ENCODE data around the gene KCTD2. TPM values are rescaled to one million over a fixed set of nuclear protein-coding genes. Genes with fewer than 3 reads are reported as not detected.

Gene KCTD2
- total and polyA plus RNA-seq, 2 of the 13 experiments (the other 11 are each of a cell fraction or from before 2014, with no cell fraction given) = 28.3 to 32.6 TPM

DNA sequence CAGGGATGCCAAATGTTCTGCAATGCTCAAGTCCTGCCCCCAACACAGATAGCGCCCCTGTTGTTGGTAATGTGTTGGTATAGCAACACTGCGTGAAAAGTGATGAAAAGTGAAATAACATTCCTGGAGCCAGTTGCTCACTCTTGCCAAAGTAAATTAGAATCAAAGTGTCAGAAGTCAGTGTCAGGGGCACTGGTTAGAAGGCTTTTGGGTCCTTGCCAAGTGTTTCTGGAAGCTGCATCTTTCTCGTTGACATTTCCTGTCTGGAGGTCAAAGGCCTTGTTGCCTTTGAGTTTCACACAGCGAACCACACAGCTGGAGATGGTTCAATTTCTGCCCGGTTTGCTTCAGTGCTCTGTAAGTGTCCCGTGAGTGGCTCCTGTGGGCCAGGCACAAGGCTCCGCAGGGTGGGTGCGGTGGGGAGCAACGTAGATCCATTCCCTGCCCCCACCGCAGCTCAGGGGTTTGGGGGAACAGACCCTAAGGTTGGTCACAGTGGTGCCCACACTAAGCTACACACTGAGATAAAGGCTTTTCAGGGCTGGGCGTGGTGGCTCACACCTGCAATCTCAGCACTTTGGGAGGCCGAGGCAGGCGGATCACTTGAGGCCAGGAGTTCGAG, 37.1 kb downstream of the KCTD2 start (continued):
- TF ChIP-seq PITX1 (CRISPR knock-in tag; IDR thresholded peaks at IDR 0.05) (peak; percentile 90), MTA1 (CRISPR knock-in tag; IDR thresholded peaks at IDR 0.05; ENCODE audit: borderline replicate concordance) (peak; percentile 93), KLF16 (CRISPR knock-in tag; IDR thresholded peaks at IDR 0.05) (peak in 1 of 2 experiments; percentile 87; a peak in 2 of 4 replicates), U2AF1 (optimal IDR thresholded peaks at IDR 0.05; ENCODE audit: low read depth, low read length) (peak; percentile 34), MBNL3 (CRISPR knock-in tag; conservative IDR thresholded peaks at IDR 0.05) (no peak), ZNF773 (CRISPR knock-in tag; IDR thresholded peaks at IDR 0.05; ENCODE audit: borderline replicate concordance) (no peak), PAF1 (CRISPR knock-in tag; IDR thresholded peaks at IDR 0.05) (no peak), ZNF441 (CRISPR knock-in tag; IDR thresholded peaks at IDR 0.05; ENCODE audit: borderline replicate concordance) (no peak; the same call in 1 of the 2 replicates), ZSCAN29 (CRISPR knock-in tag; conservative IDR thresholded peaks at IDR 0.05) (0 out of 2 replicates have a peak, but pooled peaks have one; percentile 75), CHCHD3 (CRISPR knock-in tag; IDR thresholded peaks at IDR 0.05) (no peak), ZSCAN9 (CRISPR knock-in tag; IDR thresholded peaks at IDR 0.05; ENCODE audit: borderline replicate concordance) (peak; percentile 82), POLR2AphosphoS5 (IDR thresholded peaks at IDR 0.05; ENCODE audit: low read depth, low read length) (no peak), MATR3 (CRISPR knock-in tag; IDR thresholded peaks at IDR 0.05) (no peak), ZNF550 (CRISPR knock-in tag; IDR thresholded peaks at IDR 0.05; ENCODE audit: borderline replicate concordance) (0 out of 2 replicates have a peak, but pooled peaks have one; percentile 39), GTF3A (CRISPR knock-in tag; conservative IDR thresholded peaks at IDR 0.05) (no peak)
- TF ChIP-seq, protein P1, sequence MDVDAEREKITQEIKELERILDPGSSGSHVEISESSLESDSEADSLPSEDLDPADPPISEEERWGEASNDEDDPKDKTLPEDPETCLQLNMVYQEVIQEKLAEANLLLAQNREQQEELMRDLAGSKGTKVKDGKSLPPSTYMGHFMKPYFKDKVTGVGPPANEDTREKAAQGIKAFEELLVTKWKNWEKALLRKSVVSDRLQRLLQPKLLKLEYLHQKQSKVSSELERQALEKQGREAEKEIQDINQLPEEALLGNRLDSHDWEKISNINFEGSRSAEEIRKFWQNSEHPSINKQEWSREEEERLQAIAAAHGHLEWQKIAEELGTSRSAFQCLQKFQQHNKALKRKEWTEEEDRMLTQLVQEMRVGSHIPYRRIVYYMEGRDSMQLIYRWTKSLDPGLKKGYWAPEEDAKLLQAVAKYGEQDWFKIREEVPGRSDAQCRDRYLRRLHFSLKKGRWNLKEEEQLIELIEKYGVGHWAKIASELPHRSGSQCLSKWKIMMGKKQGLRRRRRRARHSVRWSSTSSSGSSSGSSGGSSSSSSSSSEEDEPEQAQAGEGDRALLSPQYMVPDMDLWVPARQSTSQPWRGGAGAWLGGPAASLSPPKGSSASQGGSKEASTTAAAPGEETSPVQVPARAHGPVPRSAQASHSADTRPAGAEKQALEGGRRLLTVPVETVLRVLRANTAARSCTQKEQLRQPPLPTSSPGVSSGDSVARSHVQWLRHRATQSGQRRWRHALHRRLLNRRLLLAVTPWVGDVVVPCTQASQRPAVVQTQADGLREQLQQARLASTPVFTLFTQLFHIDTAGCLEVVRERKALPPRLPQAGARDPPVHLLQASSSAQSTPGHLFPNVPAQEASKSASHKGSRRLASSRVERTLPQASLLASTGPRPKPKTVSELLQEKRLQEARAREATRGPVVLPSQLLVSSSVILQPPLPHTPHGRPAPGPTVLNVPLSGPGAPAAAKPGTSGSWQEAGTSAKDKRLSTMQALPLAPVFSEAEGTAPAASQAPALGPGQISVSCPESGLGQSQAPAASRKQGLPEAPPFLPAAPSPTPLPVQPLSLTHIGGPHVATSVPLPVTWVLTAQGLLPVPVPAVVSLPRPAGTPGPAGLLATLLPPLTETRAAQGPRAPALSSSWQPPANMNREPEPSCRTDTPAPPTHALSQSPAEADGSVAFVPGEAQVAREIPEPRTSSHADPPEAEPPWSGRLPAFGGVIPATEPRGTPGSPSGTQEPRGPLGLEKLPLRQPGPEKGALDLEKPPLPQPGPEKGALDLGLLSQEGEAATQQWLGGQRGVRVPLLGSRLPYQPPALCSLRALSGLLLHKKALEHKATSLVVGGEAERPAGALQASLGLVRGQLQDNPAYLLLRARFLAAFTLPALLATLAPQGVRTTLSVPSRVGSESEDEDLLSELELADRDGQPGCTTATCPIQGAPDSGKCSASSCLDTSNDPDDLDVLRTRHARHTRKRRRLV (CRISPR knock-in tag; IDR thresholded peaks at IDR 0.05) = no peak
- TF ChIP-seq, protein P2, sequence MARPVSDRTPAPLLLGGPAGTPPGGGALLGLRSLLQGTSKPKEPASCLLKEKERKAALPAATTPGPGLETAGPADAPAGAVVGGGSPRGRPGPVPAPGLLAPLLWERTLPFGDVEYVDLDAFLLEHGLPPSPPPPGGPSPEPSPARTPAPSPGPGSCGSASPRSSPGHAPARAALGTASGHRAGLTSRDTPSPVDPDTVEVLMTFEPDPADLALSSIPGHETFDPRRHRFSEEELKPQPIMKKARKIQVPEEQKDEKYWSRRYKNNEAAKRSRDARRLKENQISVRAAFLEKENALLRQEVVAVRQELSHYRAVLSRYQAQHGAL (CRISPR knock-in tag; IDR thresholded peaks at IDR 0.05; ENCODE audit: not compliant biosample characterization) = no peak
- TF ChIP-seq, protein P3, sequence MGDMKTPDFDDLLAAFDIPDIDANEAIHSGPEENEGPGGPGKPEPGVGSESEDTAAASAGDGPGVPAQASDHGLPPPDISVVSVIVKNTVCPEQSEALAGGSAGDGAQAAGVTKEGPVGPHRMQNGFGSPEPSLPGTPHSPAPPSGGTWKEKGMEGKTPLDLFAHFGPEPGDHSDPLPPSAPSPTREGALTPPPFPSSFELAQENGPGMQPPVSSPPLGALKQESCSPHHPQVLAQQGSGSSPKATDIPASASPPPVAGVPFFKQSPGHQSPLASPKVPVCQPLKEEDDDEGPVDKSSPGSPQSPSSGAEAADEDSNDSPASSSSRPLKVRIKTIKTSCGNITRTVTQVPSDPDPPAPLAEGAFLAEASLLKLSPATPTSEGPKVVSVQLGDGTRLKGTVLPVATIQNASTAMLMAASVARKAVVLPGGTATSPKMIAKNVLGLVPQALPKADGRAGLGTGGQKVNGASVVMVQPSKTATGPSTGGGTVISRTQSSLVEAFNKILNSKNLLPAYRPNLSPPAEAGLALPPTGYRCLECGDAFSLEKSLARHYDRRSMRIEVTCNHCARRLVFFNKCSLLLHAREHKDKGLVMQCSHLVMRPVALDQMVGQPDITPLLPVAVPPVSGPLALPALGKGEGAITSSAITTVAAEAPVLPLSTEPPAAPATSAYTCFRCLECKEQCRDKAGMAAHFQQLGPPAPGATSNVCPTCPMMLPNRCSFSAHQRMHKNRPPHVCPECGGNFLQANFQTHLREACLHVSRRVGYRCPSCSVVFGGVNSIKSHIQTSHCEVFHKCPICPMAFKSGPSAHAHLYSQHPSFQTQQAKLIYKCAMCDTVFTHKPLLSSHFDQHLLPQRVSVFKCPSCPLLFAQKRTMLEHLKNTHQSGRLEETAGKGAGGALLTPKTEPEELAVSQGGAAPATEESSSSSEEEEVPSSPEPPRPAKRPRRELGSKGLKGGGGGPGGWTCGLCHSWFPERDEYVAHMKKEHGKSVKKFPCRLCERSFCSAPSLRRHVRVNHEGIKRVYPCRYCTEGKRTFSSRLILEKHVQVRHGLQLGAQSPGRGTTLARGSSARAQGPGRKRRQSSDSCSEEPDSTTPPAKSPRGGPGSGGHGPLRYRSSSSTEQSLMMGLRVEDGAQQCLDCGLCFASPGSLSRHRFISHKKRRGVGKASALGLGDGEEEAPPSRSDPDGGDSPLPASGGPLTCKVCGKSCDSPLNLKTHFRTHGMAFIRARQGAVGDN (CRISPR knock-in tag; IDR thresholded peaks at IDR 0.05) = peak; percentile 80
- TF ChIP-seq, protein P4, sequence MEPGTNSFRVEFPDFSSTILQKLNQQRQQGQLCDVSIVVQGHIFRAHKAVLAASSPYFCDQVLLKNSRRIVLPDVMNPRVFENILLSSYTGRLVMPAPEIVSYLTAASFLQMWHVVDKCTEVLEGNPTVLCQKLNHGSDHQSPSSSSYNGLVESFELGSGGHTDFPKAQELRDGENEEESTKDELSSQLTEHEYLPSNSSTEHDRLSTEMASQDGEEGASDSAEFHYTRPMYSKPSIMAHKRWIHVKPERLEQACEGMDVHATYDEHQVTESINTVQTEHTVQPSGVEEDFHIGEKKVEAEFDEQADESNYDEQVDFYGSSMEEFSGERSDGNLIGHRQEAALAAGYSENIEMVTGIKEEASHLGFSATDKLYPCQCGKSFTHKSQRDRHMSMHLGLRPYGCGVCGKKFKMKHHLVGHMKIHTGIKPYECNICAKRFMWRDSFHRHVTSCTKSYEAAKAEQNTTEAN (CRISPR knock-in tag; conservative IDR thresholded peaks at IDR 0.05) = peak; percentile 97

Data from HepG2 (cell line).